Muscle layer of colon (tissue), 2 donors: ENCODE measurements around the gene N4BP2.

ENCODE experiments used
- H3K27ac ChIP-seq: one replicate; pipeline ENCODE4 v1.7.0; 2013; ENCODE audit warnings: low read depth, mild to moderate bottlenecking, low read length, moderate library complexity
- H3K27me3 ChIP-seq, 2 donors: one replicate each; pipeline ENCODE4 v1.7.0; 2013; ENCODE audit warnings: low read length in 2 of 2, mild to moderate bottlenecking in 2 of 2; ENCODE audit not compliant: insufficient read depth in 2 of 2, control insufficient read depth in 1 of 2
- H3K36me3 ChIP-seq: one replicate; pipeline ENCODE4 v1.7.0; 2013; ENCODE audit warnings: mild to moderate bottlenecking, low read length; ENCODE audit not compliant: insufficient read depth
- H3K4me1 ChIP-seq: one replicate; pipeline ENCODE4 v1.7.0; 2013; ENCODE audit warnings: mild to moderate bottlenecking, low read length; ENCODE audit not compliant: insufficient read depth
- H3K4me3 ChIP-seq, 2 donors: one replicate each; pipeline ENCODE4 v1.7.0; 2013; ENCODE audit warnings: low read length in 2 of 2, low read depth in 1 of 2, mild to moderate bottlenecking in 1 of 2, moderate library complexity in 1 of 2
- H3K9ac ChIP-seq: one replicate; pipeline ENCODE4 v1.7.0; 2013; ENCODE audit warnings: low read length
- H3K9me3 ChIP-seq: one replicate; pipeline ENCODE4 v1.7.0; 2013; ENCODE audit warnings: mild to moderate bottlenecking, low read length
- donor health status: abdominal sarcoma.
- donor health status: Adenocarcinoma of cecum.

The N4BP2 gene

DNA sequence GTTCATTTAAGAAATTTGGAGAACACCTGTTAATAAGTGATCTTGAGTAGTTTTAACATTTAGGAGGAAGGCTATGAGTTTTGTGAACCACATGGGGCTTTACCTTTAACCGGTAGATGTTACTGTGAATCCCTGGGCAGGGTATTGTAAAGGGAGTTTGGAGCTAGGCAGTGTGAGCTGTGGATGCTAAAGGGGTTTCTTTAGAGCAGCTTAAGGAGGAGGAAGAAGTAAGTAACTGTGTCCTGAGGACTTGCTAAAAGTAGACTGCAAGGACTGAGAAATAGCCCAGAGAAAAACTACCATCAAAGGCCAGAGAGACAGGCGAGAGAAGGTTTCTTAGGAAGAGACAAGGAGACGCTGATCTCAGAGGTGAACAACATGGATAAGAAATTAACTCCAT lies 145.8 kb downstream of the N4BP2 start:
- no peaks in the 10 kb centered on the region for H3K4me1 ChIP-seq
- H3K36me3 ChIP-seq: no peaks in the 10 kb centered on the region
- no peak overlapping the region for H3K9ac ChIP-seq
- no peak overlapping the region for H3K4me3 ChIP-seq
- H3K27me3 ChIP-seq: no peaks in the 10 kb centered on the region
- H3K27ac ChIP-seq: no peak overlapping the region
- no peaks in the 10 kb centered on the region for H3K9me3 ChIP-seq

DNA sequence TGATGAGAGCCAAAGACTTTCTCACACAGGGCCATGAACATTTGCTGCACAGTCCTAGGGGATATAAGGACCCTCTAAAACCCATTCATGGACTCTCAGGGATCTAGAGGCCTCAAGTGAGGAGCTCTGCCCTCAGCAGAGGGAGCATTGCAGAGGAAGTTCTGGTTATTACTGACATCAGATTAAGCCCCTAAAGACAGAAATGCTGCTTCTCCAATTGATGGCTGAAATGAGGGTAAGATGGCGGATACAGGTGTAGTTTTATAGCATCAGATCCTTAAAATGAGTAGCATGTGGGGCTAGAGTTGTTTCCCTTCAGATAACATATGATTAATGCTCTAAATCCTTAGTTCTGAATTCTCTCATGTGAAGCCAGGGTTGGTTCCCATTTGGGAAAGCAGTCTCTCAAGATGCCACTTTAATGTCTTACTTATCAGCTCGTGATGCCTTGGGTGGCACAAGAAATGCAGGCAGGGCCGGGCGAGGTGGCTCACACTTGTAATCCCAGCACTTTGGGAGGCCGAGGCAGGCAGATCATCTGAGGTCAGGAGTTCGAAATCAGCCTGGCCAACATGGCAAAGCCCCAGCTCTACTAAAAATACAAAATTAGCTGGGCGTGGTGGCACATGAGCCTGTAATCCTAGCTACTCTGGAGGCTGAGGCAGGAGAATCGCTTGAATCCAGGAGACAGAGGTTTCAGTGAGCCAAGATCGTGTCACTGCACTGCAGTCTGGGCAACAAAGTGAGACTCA lies 148.0 kb downstream of the N4BP2 start:
- no peak overlapping the region for H3K9ac ChIP-seq
- no peak overlapping the region for H3K4me3 ChIP-seq
- H3K4me1 ChIP-seq: no peaks in the 10 kb centered on the region

GRCh38 chr4:40205259-40206198 lies 148.9 kb downstream of the N4BP2 start:
- Histone ChIP-seq H3K9me3 (no peaks in the 10 kb centered on the region), H3K27ac (no peak overlapping the region), H3K9ac (no peak overlapping the region), H3K27me3 (no peaks in the 10 kb centered on the region), H3K4me1 (no peaks in the 10 kb centered on the region), H3K36me3 (no peaks in the 10 kb centered on the region), H3K4me3 (no peak overlapping the region)

More for the DNA sequence above, 148.0 kb downstream of the N4BP2 start:
- Histone ChIP-seq H3K36me3 (no peaks in the 10 kb centered on the region), H3K27me3 (no peaks in the 10 kb centered on the region), H3K9me3 (no peaks in the 10 kb centered on the region), H3K27ac (no peak overlapping the region)

DNA sequence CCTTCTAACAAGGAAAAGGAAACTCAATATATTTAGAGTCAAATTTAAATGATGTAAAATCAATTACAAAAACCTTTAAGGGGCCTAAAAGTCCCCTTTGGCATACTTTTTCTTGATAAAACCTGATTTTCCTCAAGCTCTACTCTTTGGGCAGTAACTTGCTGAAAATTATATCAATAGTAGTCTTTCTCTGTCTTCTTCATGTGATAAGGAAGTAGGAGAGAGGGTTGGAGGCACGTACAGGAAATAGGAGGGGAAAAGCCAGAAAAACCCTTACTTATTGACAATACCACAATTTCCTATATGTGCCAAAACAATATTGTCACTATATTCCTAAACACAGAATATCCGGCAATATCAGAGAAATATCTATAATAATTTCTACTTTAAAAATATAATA lies 149.8 kb downstream of the N4BP2 start:
- H3K9ac ChIP-seq: no peak overlapping the region
- no peaks in the 10 kb centered on the region for H3K27me3 ChIP-seq
- H3K4me1 ChIP-seq: no peaks in the 10 kb centered on the region
- H3K4me3 ChIP-seq: no peak overlapping the region
- H3K36me3 ChIP-seq: no peaks in the 10 kb centered on the region
- no peak overlapping the region for H3K27ac ChIP-seq
- H3K9me3 ChIP-seq: no peaks in the 10 kb centered on the region
